ENCODE results near the gene SNAPC1. TPM values are rescaled to one million over a fixed set of nuclear protein-coding genes. Genes with fewer than 3 reads are reported as not detected.
A peak's percentile ranks its signal among the peaks of the same experiment; 100 is the strongest.

The SNAPC1 gene
- total RNA-seq, 2 donors from 2014 or later, result 1.7 to 2.2 TPM

DNA sequence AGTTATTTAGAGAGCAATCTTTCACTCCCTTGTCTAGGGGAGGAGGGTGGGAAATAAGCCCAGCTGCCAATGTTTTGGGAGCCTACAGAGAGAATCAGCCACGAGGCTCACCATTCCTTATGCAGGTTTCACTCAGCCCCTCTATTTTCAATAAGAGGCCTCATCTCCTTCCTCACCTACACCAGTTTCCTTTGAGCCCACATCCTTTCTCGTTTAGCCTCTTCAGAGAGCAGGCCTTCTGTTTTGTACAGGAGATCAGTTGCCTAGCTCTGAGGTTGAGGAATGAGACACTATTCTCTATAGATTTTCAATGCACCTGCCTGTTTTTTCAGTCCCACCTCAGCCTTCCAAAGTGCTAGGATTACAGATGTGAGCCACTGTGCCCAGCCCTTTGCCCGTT lies 17.9 kb downstream of the SNAPC1 start:
- ATAC-seq, result no peak
- DNase-seq, result no peak
- intact Hi-C loops (cut with DNase I, micrococcal nuclease), result no loop called here

DNA sequence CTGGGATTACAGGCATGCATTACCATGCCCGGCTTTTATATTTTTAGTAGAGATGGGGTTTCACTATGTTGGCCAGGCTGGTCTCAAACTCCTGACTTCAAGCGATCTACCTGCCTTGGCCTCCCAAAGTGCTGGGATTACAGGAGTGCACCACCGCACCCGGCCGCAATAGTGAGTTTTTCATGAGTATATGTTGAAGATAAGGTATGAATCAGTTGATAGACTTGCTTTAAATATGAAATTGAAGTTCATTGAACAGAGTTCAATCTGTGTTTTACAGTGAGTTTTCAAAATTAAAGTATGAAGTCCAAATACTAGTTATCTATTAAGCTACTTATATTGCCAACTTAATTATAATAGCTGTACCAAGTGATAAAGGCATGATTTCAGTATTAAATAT lies 35.1 kb downstream of the SNAPC1 start:
- ATAC-seq (no peak), DNase-seq (no peak)
- intact Hi-C loops (cut with DNase I, micrococcal nuclease), result no loop called here

DNA sequence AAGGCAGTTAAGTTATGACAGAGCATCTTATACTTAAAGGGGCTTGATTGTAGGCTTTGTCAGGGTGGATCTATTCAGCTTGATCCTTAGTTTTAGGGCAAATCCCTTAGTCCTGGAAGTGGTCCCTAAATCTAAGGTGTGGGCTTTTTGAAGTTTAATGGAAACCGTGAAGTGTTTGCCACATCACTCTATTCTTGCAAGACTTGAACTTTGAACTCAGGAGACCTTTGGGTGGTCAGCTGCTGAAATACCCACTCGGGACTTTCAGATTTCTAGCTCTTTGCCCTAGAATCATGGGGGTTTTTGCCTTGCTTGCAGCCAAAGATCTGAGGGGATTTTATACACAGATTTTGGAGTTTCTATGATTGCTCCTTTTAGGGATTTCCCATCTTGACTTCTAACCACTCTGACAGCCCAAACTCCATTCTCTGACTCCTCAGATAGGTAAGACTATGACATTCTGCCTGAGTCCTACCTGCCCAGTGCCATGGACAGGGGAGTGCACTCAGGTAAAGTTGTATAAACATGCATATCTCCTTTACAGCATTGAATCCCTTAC lies 39.9 kb downstream of the SNAPC1 start:
- intact Hi-C loops (cut with DNase I, micrococcal nuclease), result no loop called here
- ATAC-seq (no peak), DNase-seq (no peak)

- ATAC-seq (no peak), DNase-seq (no peak)
- intact Hi-C loops (cut with DNase I, micrococcal nuclease), result no loop called here
Observed at GRCh38 chr14:61803755-61804154, 41.5 kb downstream of the SNAPC1 start.

DNA sequence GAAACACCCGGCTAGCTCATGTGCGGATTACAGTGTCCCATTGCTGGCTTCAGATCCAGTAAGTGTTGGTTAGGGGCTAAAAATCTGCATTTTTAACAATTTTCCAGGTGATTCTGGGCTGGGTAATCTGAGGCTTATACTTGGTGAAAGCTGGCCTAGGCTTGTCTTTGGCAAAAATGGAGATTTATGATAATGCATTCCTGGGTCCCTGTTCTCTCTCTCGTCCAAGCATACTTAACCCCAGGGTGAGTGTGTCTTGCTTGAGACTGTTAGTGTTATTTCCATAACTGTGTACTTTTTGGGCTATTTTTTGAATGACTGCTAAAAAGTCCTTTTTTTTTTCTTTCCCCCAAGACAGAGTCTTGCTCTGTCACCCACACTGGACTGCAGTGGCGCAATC lies 43.2 kb downstream of the SNAPC1 start:
- no peak for ATAC-seq
- intact Hi-C loops (cut with DNase I, micrococcal nuclease), result no loop called here
- DNase-seq, result no peak

- ATAC-seq, result no peak
- DNase-seq, result no peak
Observed at GRCh38 chr14:61811882-61812346, 49.7 kb downstream of the SNAPC1 start.

DNA sequence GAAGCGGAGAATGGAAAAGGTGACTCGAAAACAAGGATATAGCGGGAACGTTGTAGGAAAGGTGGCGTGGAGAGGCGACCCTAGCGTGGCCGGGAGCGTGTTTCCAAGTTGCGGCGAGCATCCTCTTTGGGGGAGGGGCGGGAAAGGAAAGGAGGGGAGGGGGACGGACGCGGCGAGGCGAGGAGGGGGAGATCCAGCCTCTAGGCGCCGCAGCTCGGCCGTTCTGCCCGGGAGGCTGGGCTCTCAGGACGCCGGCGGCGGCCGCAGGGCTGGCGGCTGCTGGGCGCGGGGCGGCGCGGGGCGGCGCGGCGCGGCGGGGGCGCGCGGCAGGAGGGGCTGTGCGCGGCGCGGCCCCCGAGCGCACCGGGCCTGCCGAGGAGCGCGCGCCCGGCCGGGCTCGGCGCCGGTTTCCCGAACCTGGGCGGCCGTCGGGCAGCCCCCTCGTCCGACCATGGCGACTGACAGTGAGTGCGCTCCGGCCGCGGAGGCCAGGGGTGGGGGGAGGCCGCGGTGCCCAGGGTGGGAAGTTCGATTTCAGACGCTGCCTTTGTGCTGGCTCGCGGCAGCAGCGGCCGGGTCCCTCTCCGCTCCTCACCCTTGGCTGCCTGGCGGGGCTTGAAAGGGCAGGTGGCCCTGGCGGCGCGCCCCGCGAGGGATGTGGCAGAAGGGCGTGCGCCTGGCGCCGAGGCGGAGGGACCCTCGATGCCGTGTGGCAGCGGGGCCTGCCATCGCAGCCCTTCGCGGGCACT lies 50.3 kb downstream of the SNAPC1 start, which contains the start of gene SYT16:
Gene SYT16, plus strand, starts transcription at position 357 of the 749 bp plus-strand sequence.
- intact Hi-C loops (cut with DNase I, micrococcal nuclease), result no loop called here
- DNase-seq (no peak), ATAC-seq (no peak)

More at GRCh38 chr14:61811882-61812346, 49.7 kb downstream of the SNAPC1 start:
- intact Hi-C loops (cut with DNase I, micrococcal nuclease), result no loop called here

- ATAC-seq (no peak), DNase-seq (no peak)
- intact Hi-C loops (cut with DNase I, micrococcal nuclease), result no loop called here
Observed at GRCh38 chr14:61813096-61813606, 50.9 kb downstream of the SNAPC1 start.

GRCh38 chr14:61822458-61822857 lies 60.2 kb downstream of the SNAPC1 start:
- DNase-seq (no peak), ATAC-seq (no peak)
- intact Hi-C loops (cut with DNase I, micrococcal nuclease), result no loop called here

GRCh38 chr14:61832783-61833182 lies 70.6 kb downstream of the SNAPC1 start:
- DNase-seq (no peak), ATAC-seq (no peak)
- intact Hi-C loops (cut with DNase I, micrococcal nuclease), result loop anchor here in 1 of 2 donors (10.0 kb wide), 1 partner anchor 368 kb away; no protein-coding TSS in a partner anchor

DNA sequence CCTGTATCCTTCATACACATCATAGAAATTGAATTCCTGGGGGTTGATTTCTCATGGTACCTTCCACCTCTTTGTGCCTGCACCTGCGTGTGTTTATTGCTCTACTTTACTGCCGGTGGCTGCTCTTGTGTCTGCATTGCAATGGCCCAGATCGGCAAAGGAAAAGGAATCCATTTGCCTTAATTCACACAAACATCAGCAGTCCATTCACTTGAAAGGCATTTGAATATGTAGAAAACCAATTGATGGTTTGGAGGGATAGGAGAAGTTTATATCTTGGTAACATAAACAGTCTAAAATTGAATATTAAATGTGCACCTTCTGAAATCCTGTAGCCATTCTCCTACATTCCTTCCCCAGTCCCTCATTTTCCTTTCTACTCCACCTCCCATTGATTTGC lies 74.0 kb downstream of the SNAPC1 start:
- DNase-seq (no peak), ATAC-seq (no peak)

GRCh38 chr14:61836807-61837206 lies 74.6 kb downstream of the SNAPC1 start:
- ATAC-seq, result no peak
- intact Hi-C loops (cut with DNase I, micrococcal nuclease), result loop anchor here (5.0 to 10.0 kb wide), 2 partner anchors 372 to 380 kb away; no protein-coding TSS in a partner anchor

More for the DNA sequence above, 74.0 kb downstream of the SNAPC1 start:
- intact Hi-C loops (cut with DNase I, micrococcal nuclease), result loop anchor here (5.0 to 10.0 kb wide), 2 partner anchors 371 to 379 kb away; no protein-coding TSS in a partner anchor

GRCh38 chr14:61837336-61838229 lies 75.4 kb downstream of the SNAPC1 start:
- DNase-seq, result peak; percentile 62 to 81
- ATAC-seq, result peak; percentile 98
- intact Hi-C loops (cut with DNase I, micrococcal nuclease), result loop anchor here (5.0 to 10.0 kb wide), 2 partner anchors 373 to 380 kb away; no protein-coding TSS in a partner anchor

More at GRCh38 chr14:61836807-61837206, 74.6 kb downstream of the SNAPC1 start:
- no peak for DNase-seq

DNA sequence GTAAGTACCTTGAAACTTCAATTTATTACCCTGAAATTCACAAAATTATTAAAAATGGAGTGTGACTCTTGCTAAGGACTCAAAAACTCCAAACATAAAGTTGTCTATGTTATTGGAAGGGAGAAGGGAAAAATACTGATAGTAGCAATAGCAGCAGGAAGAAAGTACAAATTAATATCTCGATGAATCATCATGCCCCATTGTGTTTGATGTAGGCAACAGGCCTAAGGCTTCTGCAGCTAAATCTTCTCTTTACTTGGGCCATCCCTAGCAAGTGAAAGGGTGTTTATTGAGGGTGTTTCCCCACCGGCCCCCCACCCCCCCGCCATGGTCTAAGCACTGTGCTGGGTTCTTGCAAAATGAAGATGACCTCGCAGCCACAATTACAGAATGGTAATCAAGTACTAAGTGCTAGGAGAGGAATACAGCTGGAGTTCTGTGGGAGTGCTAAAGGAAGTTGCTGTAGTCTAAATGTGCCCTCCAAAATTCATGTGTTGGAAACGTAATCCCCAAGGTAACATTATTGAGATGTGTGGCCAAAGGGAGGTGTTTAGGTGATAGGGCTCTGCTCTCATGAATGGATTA lies 76.5 kb downstream of the SNAPC1 start:
- intact Hi-C loops (cut with DNase I, micrococcal nuclease), result loop anchor here (5.0 to 10.0 kb wide), 2 partner anchors 374 to 381 kb away; no protein-coding TSS in a partner anchor
- ATAC-seq (no peak), DNase-seq (no peak)

DNA sequence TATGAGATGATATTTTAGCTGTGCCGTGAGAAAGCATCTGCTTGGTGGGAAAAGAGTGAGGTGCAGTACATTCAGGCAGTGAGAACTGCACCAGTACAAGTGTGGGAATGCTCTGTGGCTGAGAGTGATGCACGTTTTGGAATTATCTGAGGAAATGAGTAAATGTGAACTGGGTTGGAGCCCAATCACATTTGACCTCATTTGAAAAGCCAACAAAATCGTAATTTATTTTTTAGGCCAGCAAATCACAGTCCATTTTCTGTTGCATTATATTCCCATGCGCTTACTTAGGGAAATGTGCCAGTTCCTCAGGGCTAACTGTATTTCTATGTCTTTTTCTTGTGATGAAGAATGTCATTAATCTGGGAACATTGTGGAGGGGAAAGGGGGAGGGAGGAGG lies 77.3 kb downstream of the SNAPC1 start:
- no peak for ATAC-seq
- intact Hi-C loops (cut with DNase I, micrococcal nuclease), result loop anchor here (5.0 to 10.0 kb wide), 2 partner anchors 375 to 382 kb away; no protein-coding TSS in a partner anchor
- DNase-seq, result no peak

- DNase-seq, result no peak
- intact Hi-C loops (cut with DNase I, micrococcal nuclease), result no loop called here
- ATAC-seq, result no peak
Observed at GRCh38 chr14:61841145-61841544, 78.9 kb downstream of the SNAPC1 start.
